NCI-H460 (cell line): ENCODE measurements around the gene IQCE. TPM values are rescaled to one million over a fixed set of nuclear protein-coding genes. Genes with fewer than 3 reads are reported as not detected.
"Not testable (repeated sequence)": the region's sequence is repeated elsewhere in the genome, so short reads cannot be mapped to it uniquely, and the experiment has no call there.

Experiments used
- DNase-seq: peaks from one replicate; pipeline ENCODE4 v3.0.0-alpha.2; 2016; ENCODE audit warnings: low read depth; ENCODE audit errors: extremely low read depth
- total RNA-seq: library from RNA; depleted of rRNA; stranded (reverse); fragments of >200 nt; shearing (Covaris generic); gene quantifications from 2 replicates; pipeline ENCODE4 v1.2.3, GENCODE V29; 2014

IQCE gene
- total RNA-seq, 1 experiment from 2014 or later, result 9.2 TPM

DNA sequence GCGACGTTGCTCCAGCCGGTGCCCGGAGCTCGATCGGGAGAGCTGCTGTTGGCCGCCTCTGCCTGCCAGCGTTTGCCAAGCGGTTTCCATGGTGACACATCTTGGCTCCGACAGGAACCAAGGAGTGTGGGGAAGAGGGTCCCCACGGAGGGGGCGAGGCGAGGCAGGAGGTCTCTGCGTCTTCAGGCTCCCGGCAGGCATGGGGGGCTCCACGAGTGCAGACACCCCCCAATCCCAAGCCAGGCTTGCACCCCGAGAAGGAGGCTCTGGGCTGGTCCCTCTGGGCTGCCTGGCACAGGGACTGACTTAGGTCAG, 27.0 kb upstream of the IQCE start:
- not testable (repeated sequence) for DNase-seq

DNA sequence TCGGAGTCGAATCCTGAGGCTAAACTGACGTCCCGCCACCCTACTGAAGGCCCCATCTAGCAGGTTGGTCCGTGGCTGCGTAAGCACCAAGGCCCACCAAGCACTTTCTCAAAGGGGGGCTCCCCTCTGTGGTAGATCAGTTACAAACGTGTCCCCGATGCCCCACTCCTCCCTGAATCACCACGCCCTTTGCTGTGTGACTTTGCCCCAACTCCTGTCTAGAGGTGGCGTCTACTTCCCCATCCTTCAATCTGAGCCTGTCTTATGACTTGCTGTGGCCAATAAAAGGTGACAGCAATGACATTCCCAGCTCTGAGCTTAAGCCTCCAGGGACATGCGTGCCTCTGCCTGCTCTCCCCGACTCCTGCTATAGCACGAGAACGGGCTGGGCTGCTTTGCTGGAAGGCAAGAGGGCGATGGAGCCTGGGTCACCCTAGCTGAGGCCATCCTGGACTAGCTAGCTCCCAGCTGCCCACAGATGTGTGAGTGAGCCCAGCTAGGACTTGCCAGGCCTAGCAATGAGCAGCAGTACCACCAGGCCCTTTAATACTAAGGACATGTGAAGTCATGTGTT, 26.5 kb upstream of the IQCE start:
- not testable (repeated sequence) for DNase-seq

DNA sequence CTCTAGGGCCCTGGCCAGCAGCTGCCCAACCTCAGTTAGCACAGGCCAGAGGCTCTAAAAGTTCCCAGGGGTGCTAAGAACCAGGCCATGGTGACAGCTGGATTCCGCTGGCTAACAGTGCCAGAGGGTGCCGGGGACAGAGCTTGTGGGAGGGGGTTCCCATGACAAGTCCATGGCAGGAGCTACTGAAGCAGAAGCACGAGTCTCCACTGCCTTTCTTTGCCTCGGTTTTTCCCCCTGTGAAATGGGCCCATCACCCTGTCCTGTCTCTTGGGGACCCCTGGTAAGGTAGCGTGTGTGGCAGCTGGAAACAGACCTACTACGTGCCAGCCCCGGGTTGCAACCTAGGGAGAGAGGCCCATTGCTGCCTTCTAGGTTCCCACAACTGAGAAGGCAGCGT, 26.0 kb upstream of the IQCE start:
- not testable (repeated sequence) for DNase-seq

DNA sequence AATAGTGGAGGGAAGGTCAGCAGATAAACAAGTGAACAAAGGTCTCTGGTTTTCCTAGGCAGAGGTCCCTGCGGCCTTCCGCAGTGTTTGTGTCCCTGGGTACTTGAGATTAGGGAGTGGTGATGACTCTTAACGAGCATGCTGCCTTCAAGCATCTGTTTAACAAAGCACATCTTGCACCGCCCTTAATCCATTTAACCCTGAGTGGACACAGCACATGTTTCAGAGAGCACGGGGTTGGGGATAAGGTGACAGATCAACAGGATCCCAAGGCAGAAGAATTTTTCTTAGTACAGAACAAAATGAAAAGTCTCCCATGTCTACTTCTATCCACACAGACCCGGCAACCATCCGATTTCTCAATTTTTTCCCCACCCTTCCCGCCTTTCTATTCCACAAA, 25.2 kb upstream of the IQCE start:
- DNase-seq, result not testable (repeated sequence)

DNA sequence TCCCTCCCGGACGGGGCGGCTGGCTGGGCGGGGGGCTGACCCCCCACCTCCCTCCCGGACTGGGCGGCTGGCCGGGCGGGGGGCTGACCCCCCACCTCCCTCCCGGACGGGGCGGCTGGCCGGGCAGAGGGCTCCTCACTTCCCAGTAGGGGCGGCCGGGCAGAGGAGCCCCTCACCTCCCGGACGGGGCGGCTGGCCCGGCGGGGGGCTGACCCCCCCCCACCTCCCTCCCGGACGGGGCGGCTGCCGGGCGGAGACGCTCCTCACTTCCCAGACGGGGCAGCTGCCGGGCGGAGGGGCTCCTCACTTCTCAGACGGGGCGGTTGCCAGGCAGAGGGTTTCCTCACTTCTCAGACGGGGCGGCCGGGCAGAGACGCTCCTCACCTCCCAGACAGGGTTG, 24.6 kb upstream of the IQCE start:
- not testable (repeated sequence) for DNase-seq

DNA sequence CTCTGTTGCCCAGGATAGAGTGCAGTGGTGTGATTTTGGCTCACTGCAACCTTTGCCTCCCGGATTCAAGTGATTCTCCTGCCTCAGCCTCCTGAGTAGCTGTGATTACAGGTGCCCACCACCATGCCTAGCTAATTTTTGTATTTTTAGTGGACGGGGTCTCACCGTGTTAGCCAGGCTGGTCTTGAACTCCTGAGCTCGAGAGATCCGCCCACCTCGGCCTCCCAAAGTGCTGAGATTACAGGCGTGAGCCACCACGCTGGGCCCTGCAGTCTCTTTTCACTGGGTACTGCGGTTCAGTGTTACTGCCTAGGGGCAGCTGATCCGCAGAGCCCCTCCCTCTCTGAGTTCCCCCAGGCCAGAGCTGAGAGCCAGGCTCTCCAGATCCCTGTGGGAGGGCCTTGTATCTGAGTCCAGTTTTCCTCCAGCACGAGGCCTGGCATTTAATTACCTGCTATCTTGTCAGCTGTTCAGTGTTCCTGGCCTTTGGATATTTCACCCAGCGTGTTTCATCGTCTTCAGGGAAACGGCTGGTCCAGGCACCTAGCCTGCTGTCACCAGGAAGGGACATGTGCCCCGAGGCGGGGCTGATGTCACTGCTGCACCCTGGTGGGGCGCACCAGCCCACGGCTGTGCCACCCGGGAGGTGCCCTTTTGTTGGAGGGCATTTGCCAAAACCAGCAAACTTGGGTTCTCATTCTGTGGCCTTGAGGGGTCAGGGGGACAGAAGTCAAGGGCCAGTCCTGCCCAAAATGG, 22.7 kb upstream of the IQCE start:
- DNase-seq, result not testable (repeated sequence)

DNA sequence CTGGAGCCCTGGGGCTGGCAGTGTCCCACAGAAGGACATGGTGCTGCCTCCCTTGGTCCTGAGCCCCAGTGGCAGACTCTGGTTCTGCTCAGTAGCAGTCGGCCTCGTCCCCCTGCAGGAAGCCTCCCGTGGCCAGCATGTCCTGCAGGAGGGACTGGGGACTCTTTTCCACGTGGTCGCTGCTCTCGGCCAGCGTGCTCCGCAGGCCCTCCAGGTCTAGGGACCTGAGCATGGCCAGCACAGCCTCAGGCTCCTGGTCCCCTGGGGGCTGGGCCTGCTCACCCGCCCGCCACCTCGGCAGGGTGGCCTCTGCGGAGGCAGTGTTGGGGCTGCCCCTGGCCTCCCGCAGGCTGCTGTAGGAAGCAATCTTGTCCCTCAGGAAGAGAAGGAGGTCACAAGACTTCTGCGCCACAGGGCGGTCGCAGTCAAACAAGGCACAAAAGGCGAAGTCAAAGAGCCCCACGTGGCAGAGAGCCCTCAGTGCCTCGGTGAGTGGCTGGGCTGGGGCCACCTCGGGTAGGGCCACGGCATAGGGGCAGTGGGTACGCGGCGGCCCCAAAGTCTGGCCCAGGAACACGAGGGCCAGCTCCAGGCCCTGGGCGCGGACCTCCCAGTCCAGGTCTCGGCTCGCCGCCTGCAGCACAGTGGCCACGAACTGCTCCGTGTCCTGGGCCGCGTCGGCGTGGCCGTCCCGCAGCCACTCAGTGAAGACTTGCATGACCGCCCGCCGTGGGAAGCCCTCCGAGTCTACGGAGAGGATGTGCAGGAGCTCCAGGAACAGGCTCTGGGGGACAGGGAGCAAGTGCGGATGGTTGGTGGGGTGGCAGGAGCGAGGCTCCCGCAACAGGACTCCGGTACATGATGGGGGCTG, 20.6 kb upstream of the IQCE start:
- no peak for DNase-seq

DNA sequence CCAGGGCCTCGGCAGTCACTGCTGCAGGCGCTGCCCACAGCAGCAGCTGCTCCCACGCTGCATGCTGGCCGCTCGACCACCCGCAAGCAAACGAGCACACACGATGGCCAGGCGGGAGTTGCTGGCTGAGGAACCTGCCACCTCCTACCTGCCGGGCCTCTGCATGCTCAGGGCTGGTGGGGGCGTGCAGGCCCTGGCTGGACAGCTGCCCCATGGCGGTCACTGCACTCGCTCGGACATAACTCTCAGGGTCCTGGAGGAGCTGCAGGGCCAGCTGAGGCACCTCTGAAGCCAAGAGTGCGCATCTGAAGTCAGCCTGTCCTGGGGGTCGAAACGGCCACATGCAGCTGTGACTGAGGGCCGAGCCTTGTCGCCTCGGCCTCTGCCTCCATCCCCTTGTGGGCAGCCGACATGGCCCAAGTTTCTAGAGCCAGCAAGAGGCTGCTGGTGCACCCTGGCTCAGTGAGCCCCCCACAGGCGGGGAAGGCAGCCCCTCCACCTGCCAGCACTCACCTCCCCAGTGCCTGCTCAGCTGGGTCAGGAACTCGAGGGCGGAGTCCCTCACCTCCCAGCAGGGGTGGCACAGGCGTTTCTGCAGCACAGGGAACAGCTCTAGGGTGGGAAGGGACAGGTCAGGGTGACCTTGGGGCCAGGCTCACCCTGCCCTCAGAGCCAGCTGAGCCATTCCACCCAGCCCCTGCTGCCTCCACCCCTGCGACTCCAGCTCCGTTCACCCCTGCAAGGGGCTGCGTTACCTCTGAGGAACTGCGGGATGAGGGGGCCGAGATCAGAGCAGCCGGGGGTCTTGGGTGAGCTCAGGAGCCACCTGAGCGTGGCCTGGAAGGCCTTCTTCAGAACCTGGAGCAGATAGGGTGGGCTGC, 19.5 kb upstream of the IQCE start:
- no peak for DNase-seq

DNA sequence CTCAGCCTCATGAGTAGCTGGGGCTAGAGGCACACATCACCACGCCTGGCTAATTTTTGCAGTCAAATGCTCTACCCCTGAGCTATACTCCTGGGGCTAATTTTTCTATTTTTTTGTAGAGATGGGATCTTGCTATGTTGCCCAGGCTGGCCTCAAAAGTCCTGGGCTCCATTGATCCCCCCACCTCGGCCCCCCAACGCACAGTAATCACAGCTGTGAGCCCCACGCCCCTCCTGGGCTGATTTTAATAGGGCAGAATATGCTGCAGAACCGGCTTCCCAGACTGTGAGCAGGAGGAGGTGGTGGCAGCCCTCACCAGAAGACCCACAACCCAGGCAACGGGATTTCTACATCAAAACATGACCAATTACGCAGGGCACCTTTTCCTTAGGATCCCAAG, 18.6 kb upstream of the IQCE start:
- DNase-seq, result no peak

DNA sequence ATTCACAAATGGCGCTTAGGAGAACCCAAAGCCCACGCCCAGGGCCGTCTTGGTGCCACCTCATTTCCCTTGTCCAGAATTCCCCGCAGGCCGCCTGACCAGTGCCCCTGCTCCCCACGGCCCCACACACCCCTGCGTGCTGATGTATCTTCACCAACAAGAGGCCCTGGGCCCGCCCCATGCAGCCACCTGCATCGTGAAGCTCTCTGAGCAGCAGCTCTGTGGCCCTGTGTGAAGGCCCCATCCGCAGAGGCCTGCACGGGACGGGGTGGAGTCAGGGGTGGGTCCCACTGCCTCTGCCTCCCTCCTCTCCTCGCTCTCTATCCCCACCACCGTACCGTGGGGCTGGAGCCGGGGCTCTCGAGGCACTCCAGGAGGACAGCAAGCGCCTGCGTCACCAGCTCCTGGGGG, 18.1 kb upstream of the IQCE start:
- DNase-seq, result no peak

DNA sequence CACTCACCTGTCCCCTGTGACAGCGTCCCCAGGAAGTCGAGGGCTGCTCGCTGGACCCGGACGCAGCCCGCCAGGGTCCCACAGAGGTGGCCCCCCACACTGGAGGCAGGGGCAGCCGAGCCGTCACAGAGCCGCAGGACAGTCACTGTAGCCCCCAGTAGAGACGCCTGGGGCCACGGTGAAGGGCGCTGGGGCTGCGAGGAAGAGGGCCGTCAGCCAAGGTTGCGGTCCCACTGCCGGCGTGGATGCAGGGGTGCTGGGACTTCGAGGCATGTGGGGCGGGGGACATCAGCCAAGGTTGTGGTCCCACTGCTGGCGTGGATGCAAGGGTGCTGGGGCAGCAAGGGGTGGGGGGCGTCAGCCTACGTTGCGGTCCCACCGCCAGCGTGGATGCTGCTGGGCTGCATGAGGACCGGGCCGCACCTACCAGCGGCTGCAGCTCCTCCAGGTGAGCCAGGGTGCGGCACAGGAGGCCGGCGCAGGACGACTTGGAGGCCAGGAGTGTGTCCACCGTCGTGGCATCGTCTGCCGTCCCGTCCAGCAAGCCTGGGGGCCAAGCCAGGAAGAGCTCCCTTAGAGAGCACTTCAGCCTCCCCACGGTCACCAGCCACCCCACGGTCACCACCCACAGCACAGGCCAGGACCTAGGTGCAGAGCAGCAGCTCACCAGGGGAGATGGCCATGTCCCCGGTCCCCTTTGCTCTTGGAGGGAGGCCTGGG, 17.3 kb upstream of the IQCE start:
- no peak for DNase-seq

DNA sequence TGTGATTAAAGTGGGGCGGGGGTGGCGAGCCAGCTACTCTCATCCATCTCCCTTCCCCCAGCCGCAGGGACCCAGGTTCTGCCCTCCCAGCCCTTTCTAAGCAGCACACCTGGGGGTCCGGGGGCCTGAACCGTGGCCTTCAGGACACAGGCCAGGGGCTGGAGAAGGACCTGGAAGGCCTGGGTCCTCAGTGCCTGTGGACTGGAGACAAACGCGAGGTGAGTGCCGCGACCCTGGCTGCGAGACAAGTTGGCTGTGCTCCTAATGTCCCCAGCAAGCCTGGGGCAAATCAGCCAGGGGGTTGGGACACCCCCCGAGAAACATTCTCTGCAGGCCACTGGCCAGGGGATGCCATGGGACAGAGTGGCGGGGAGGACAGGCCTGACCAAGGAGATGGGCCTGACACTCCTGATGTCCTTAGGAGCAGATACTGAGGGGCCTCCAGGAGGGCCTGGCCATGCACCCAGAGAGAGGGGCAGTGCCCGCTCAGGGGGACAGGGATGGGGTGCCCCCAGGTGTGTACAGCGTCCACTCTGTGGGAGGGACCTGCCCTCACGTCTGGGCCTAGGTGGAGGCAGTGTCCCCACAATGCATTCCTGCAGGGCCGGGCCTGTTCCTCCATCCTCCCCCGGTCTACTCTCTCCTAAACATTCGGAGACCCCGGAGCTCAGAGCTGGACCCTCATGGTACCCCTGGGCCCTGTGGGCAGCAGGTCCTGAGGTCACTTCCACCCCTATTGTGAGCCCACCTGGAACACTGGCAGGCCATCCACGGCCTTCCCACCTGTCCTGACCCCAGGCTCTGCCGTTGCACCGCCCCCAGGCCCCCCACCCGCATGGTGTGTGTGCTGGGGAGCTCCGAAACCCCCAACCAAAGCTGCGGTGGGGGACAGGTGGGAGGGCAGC, 16.5 kb upstream of the IQCE start:
- DNase-seq, result no peak

DNA sequence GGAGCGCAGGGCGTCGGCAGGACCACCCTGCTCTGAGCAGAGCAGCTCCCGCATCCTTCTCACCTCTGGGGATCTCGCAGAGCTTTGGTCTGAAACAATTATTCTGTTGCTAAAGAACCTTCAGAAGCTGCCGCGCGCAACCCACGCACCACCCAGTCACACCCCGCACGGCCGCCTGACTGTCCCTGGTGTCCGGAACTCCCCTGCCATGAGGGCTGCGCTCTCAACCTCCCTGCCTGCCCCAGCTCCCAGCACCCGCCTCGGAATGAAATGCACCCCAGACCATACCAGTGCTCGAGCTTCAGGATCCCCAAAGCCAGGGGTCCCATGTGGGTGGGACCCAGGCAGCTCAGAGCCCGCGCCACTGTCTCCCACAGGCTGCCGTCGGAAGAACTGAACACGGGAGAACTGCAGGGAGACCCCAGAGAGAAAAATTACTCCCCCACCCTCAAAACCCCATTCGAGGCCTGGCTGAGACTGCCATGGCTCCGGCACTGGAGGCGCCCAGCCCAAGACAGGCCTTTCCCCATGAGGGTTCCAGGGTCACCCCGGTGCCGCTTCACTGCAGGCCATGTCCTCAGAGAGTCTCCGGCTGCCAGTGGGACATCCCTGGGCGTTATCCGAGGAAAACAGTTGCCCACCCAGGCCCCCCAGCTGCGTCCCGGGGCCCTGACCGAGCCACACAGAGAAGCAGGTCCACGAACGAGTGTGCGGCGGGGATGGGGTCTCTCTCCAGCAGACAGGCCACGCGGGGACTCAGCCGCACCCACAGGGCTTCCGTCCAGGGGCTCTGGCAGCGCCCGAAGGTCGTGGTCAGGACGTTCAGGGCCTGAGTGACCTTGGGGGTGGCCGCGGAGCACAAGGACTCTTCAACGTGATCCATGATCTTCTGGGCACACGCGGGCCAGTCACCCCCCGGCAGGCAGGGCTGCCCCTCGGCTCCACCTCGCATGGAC, 15.6 kb upstream of the IQCE start:
- no peak for DNase-seq

DNA sequence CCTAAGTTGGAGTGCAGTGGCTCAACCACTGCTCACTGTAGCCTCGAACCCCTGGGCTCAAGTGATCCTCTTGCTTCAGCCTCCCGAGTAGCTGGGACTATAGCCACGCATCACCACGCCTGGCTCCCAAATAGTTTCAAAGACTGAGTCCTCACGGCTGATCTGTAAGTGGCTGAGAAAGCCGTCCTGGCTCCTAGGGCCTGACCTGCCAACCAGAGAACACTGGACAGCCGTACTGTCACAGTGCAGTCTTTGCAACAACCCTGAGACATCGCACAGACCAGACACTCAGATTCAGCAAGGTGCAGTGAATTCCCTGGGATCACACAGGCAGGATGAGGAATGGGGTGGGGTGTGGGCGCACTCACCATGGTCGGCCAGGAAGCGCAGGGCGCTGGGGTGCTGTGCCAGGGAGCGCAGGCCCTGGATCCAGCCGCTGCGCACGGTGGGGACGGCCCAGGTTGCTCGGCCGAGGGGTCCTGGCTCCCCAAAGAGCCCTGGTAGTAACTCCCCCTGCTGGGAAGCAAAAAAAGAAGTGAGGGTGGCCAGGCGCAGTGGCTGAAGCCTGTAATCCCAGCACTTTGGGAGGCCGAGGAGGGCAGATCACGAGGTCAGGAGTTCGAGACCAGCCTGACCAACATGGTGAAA, 14.1 kb upstream of the IQCE start:
- DNase-seq, result no peak

DNA sequence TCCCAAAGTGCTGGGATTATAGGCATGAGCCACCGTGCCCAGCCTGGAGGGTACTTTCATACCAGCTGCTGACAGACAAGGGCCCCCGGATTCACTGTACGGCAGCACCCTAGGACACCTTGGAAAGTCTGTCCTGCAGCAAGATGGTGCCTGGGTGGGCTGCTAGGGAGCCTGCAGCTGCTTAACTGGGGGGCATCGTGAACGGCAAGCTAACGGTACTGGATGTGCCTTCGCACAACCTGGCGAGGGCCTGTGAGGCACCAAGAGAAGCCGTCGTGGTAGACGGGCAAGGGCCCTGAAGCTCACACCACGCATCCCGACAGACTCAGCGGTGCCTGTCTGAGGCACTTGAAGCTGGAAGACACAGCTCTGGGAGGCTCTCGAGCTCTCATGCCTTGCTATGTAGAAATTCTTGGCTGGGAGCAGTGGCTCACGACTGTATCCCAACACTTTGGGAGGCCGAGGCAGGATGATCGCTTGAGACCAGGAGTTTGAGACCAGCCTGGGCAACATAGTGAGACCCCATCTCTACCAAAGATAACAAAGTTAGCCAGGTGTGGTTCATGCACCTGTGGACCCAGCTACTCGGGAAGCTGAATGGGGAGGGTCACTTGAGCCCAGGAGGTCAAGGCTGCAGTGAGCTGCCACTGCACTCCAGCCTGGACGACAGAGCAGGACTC, 12.9 kb upstream of the IQCE start:
- DNase-seq, result no peak

DNA sequence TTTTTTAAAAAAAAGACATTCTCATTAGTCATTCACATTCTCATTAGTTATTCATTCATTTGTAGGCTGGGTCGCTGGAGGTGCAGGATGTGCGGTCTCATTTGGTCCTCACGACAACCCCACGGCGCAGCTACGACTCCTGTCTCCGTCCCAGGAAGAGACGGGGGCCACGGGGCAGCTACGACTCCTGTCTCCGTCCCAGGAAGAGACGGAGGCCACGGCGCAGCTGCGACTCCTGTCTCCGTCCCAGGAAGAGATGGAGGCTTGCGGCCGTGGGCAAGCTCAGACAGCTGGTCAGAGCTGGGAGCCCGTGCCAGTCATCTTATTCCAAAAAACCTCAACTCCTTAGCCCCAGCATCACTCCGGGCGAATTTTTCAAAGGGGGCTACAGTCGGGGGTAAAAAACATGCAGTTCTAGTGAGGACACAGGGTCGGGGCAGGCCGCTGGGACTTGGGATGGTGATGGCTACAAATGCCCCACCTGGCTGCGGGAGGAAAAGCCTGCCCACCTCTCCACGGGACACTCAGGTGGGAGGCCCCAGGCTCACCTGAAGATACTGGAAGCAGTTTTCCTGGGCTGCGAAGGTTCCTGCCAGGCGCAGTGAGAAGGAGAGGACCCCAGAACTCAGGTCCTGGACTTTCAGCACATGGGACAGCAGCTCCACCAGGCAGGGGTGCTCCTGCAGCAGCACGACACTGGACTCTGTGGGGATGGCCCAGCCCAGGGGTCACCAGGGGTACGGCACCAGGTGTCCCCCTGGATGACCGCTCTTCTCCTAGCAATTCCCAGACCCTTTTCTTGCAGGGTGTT, 11.8 kb upstream of the IQCE start:
- DNase-seq, result no peak
